Naive thymus-derived CD4-positive, alpha-beta T cell (primary cell): ENCODE data around the gene PKHD1. TPM values are rescaled to one million over a fixed set of nuclear protein-coding genes. Genes with fewer than 3 reads are reported as not detected.
A peak's percentile ranks its signal among the peaks of the same experiment; 100 is the strongest.

Experiments
- ATAC-seq: fragments of 150-1000 bp; cut with Tn5 transposase; 2 replicates; pipeline ENCODE4 v1.10.0; 2021; ENCODE audit warnings: mild to moderate bottlenecking, moderate library complexity
- CTCF ChIA-PET: fragments of 350-600 bp; sonication (Branson Sonifier 250); formaldehyde crosslinking; loops from one replicate; lab custom pipeline; 2021; ENCODE audit warnings: antibody characterized with exemption; lab: Charles Lee
- POLR2A ChIA-PET: fragments of 350-600 bp; sonication (Branson Sonifier 250); formaldehyde crosslinking; loops from one replicate; lab custom pipeline; 2021; ENCODE audit warnings: antibody characterized with exemption, inconsistent platforms; lab: Charles Lee
- DNase-seq, 9 donors: peaks; one replicate each; pipeline versions ENCODE4 v3.0.0 to v3.0.0-alpha.2; 2020 to 2022; ENCODE audit warnings: mixed read lengths in 1 of 9
- H3K27ac ChIP-seq: one replicate; pipeline ENCODE4 v1.7.0; 2013; ENCODE audit warnings: mild to moderate bottlenecking, low read depth, low read length, moderate library complexity
- H3K27me3 ChIP-seq, 2 donors: one replicate each; pipeline ENCODE4 v1.7.0; 2013; ENCODE audit warnings: low read length in 2 of 2, mild to moderate bottlenecking in 2 of 2, moderate library complexity in 2 of 2; ENCODE audit not compliant: control insufficient read depth in 2 of 2, insufficient read depth in 2 of 2
- H3K36me3 ChIP-seq, 3 experiments: 1 replicate in 2 of 3; 2 replicates in 1 of 3; pipeline ENCODE4 v1.7.0; 2013; ENCODE audit warnings: low read length in 3 of 3, mild to moderate bottlenecking in 3 of 3, moderate library complexity in 1 of 3; ENCODE audit not compliant: insufficient read depth in 3 of 3, control insufficient read depth in 2 of 3
- H3K4me1 ChIP-seq, 2 donors: one replicate each; pipeline ENCODE4 v1.7.0; 2013; ENCODE audit warnings: low read length in 2 of 2, mild to moderate bottlenecking in 2 of 2, moderate library complexity in 1 of 2; ENCODE audit not compliant: control insufficient read depth in 2 of 2, insufficient read depth in 2 of 2
- H3K4me3 ChIP-seq: 2 replicates; pipeline ENCODE4 v1.7.0; 2013; ENCODE audit warnings: mild to moderate bottlenecking, low read length
- H3K9me3 ChIP-seq, 3 experiments: 1 replicate in 2 of 3; 2 replicates in 1 of 3; pipeline ENCODE4 v1.7.0; 2013; ENCODE audit warnings: low read length in 3 of 3; ENCODE audit not compliant: control insufficient read depth in 2 of 3
- H3K27ac Mint-ChIP-seq, 9 donors: one replicate each; pipeline ENCODE4 v1.8.0; 2020 to 2022; ENCODE audit warnings: mixed read lengths in 9 of 9, mild to moderate bottlenecking in 8 of 9, moderate library complexity in 5 of 9, inconsistent platforms in 2 of 9
- H3K27me3 Mint-ChIP-seq, 5 donors: one replicate each; pipeline ENCODE4 v1.8.0; 2021 to 2022; ENCODE audit warnings: mixed read lengths in 5 of 5, mild to moderate bottlenecking in 1 of 5
- H3K36me3 Mint-ChIP-seq, 5 donors: one replicate each; pipeline ENCODE4 v1.8.0; 2020 to 2022; ENCODE audit warnings: mixed read lengths in 5 of 5, mild to moderate bottlenecking in 3 of 5, inconsistent platforms in 1 of 5
- H3K4me1 Mint-ChIP-seq, 7 donors: one replicate each; pipeline ENCODE4 v1.8.0; 2020 to 2022; ENCODE audit warnings: mixed read lengths in 7 of 7, mild to moderate bottlenecking in 3 of 7, inconsistent platforms in 1 of 7
- H3K4me3 Mint-ChIP-seq, 10 donors: one replicate each; pipeline ENCODE4 v1.8.0; 2020 to 2022; ENCODE audit warnings: mild to moderate bottlenecking in 10 of 10, mixed read lengths in 10 of 10, moderate library complexity in 6 of 10, inconsistent platforms in 2 of 10
- H3K9me3 Mint-ChIP-seq, 11 donors: one replicate each; pipeline ENCODE4 v1.8.0; 2020 to 2022; ENCODE audit warnings: mixed read lengths in 11 of 11, mild to moderate bottlenecking in 4 of 11, inconsistent platforms in 1 of 11, moderate library complexity in 1 of 11
- intact Hi-C, 2 donors: fragments of 100-400 bp; cut with micrococcal nuclease; formaldehyde crosslinking; loops; one replicate each; pipeline ENCODE4 v1.15.1; 2023
- polyA plus RNA-seq, 2 donors: library from polyadenylated mRNA; unstranded; fragments of 300-500 nt; fragmentation: Illumina TruSeq; gene quantifications; one replicate each; pipeline ENCODE4 v1.2.3, GENCODE V29; 2021
- total RNA-seq, 6 experiments: library from RNA in 5 of 6; stranded (reverse) in 5 of 6; gene quantifications; 1 replicate in 5 of 6; 2 replicates in 1 of 6; pipeline ENCODE4 v1.2.3 and lab custom pipeline; 2021 to 2026

Gene PKHD1
- total and polyA plus RNA-seq, 7 experiments from 2014 or later = not detected

DNA sequence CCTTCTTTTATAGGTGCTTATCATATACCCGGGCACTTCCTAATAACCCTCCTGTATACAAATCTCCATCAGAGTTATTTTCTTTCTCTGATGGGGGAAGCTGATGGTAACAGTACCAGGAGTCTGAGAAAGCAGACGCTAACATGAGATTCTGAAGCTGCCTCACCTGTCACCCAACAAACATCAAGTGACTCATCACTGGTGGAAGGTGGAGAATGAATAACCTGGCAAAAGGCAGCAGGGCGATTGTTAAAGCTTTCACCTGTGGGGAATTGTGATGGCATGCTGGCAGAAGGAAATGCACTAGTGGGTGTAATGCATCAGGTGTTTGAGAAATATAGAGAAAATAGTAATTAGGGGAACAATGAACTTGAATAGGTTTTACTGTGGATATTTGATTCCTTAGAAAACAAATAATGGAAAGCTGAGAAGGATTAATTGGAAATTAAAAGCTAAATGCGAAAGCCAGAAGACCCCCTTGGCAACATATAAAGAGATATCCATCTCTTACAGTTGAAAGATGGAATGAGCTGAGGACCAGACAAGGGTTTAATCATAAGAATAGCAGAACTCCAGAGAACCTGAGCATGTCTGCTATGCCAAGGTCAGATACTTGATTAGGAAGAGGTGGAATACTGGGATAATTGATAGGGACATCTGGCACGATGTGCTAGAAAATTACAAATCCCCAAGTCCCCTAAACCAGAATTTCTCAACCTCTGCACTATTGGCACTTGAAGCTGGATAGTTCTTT, 517.1 kb downstream of the PKHD1 start:
- H3K9me3 ChIP-seq = no peaks in the 10 kb centered on the region
- POLR2A ChIA-PET = no interaction called here
- CTCF ChIA-PET = no interaction called here
- no peaks in the 10 kb centered on the region for H3K36me3 ChIP-seq
- no peaks in the 10 kb centered on the region for H3K4me1 ChIP-seq
- no peaks in the 10 kb centered on the region for H3K27me3 ChIP-seq
- H3K4me1 Mint-ChIP-seq = no peaks in the 10 kb centered on the region
- H3K4me3 ChIP-seq = no peak overlapping the region
- H3K4me3 Mint-ChIP-seq = no peak overlapping the region
- ATAC-seq (no peak), DNase-seq (no peak)
- peak overlapping the region in 1 of 9 donors; percentile 12 for H3K27ac Mint-ChIP-seq
- H3K9me3 Mint-ChIP-seq = peaks cover 0 to 13% (median 3%) of the 10 kb centered on the region in 11 donors
- intact Hi-C loops = no loop called here
- H3K27me3 Mint-ChIP-seq = peaks cover 0 to 2% (median 0%) of the 10 kb centered on the region in 5 donors
- no peak overlapping the region for H3K27ac ChIP-seq
- no peaks in the 10 kb centered on the region for H3K36me3 Mint-ChIP-seq

DNA sequence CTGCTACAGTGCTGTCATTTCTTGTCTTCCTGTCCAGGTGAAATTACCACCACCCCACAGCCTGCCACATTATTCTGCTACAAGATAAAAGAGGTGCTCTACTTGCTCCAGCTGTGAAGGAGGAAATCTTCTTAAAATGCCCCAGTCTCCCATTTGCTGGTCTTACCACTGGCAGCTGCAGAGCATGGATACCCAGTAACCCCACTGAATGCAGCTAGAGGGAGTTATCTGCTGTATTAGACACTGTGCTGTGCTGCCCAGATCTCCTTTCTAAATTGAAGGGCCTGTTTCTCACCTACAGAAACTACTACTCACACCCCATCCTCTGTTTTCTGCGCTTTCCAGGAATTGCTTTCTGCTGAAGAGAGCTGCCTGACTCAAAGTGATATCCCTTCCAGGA, 517.8 kb downstream of the PKHD1 start:
- Histone ChIP-seq H3K4me1 (no peaks in the 10 kb centered on the region), H3K27ac (no peak overlapping the region), H3K36me3 (no peaks in the 10 kb centered on the region), H3K27me3 (no peaks in the 10 kb centered on the region), H3K4me3 (no peak overlapping the region), H3K9me3 (no peaks in the 10 kb centered on the region)
- intact Hi-C loops = no loop called here
- Mint-ChIP-seq H3K36me3 (no peaks in the 10 kb centered on the region), H3K9me3 (peaks cover 0 to 8% (median 3%) of the 10 kb centered on the region in 11 donors), H3K27me3 (peaks cover 0 to 2% (median 0%) of the 10 kb centered on the region in 5 donors), H3K4me3 (no peak overlapping the region), H3K27ac (no peak overlapping the region), H3K4me1 (no peaks in the 10 kb centered on the region)
- CTCF ChIA-PET = no interaction called here
- POLR2A ChIA-PET = no interaction called here
- DNase-seq = no peak
- ATAC-seq = no peak

DNA sequence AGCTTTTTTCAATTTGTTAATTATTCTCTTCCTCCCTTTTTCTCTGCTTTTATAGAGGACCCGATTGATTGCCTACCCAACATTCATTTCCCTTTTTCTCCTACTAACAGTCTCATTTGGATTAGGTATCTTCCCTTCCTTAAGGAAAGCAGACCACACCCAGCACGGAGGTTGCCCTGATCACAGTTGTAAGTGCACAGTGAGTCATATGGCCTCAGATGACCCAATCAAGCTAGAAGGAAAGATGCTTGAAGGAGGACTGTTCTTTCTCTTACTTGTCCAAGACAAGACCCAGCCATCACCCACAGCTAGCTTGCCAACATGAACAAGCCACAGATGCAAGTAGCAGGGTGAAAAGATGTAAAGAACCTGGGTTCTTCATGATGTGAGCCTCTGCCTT, 518.6 kb downstream of the PKHD1 start:
- peaks cover 0 to 2% (median 0%) of the 10 kb centered on the region in 5 donors for H3K27me3 Mint-ChIP-seq
- Histone ChIP-seq H3K4me3 (no peak overlapping the region), H3K27ac (no peak overlapping the region), H3K4me1 (no peaks in the 10 kb centered on the region), H3K36me3 (no peaks in the 10 kb centered on the region), H3K27me3 (no peaks in the 10 kb centered on the region), H3K9me3 (no peaks in the 10 kb centered on the region)
- ChIA-PET POLR2A (no interaction called here), CTCF (no interaction called here)
- intact Hi-C loops = no loop called here
- no peaks in the 10 kb centered on the region for H3K4me1 Mint-ChIP-seq
- ATAC-seq (no peak), DNase-seq (no peak)
- no peak overlapping the region for H3K4me3 Mint-ChIP-seq
- H3K9me3 Mint-ChIP-seq = peaks cover 0 to 7% (median 0%) of the 10 kb centered on the region in 11 donors
- no peak overlapping the region for H3K27ac Mint-ChIP-seq
- H3K36me3 Mint-ChIP-seq = no peaks in the 10 kb centered on the region

DNA sequence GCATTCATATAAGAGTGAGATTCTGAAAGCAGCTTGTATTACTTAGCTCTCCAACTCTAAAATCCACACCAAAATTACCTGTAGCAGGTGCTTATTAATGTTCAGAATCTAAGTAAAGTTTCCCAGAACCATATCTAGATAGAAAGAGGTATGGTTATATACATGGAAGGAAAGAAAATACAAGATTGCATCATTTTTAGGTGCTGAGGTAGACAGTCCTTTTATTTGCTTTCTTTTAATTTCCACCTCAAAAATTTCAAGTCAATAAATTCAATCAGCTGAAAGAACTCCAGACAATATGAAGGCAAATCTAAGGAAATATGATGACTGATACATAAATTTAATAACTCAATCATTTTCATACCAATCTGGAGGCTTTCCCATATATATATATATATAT, 521.9 kb downstream of the PKHD1 start:
- no peak overlapping the region for H3K4me3 Mint-ChIP-seq
- H3K27me3 Mint-ChIP-seq = peaks cover 0 to 2% (median 0%) of the 10 kb centered on the region in 5 donors
- H3K9me3 Mint-ChIP-seq = peaks cover 0 to 3% (median 0%) of the 10 kb centered on the region in 11 donors
- intact Hi-C loops = no loop called here
- peaks cover 0 to 3% (median 0%) of the 10 kb centered on the region in 7 donors for H3K4me1 Mint-ChIP-seq
- CTCF ChIA-PET = no interaction called here
- H3K36me3 Mint-ChIP-seq = no peaks in the 10 kb centered on the region
- no peak for DNase-seq
- Histone ChIP-seq H3K4me3 (no peak overlapping the region), H3K27ac (no peak overlapping the region), H3K4me1 (no peaks in the 10 kb centered on the region), H3K9me3 (no peaks in the 10 kb centered on the region), H3K36me3 (no peaks in the 10 kb centered on the region), H3K27me3 (no peaks in the 10 kb centered on the region)
- H3K27ac Mint-ChIP-seq = no peak overlapping the region
- POLR2A ChIA-PET = no interaction called here
- no peak for ATAC-seq

Other genes with a start within 250 kb of the PKHD1 start
- gene IL17A, start 98.8 kb upstream of the PKHD1 start, total RNA-seq = not detected
- gene IL17A, start 98.8 kb upstream of the PKHD1 start, polyA plus RNA-seq = not detected
- under 1 TPM in 1 of 5 experiments, not detected in 4; 0.48 TPM for gene IL17F, start 156.9 kb upstream of the PKHD1 start, total RNA-seq
- not detected for gene IL17F, start 156.9 kb upstream of the PKHD1 start, polyA plus RNA-seq
- 100 to 1,000 TPM in 1 of 5 experiments, 10 to 100 TPM in 4; 20.3 to 157 (median 45.2) TPM for gene MCM3, start 197.1 kb upstream of the PKHD1 start, total RNA-seq
- gene MCM3, start 197.1 kb upstream of the PKHD1 start, polyA plus RNA-seq = 10 to 100 TPM; 51.6 to 70.5 TPM